ENCODE results near the gene PRIMPOL.

Gene PRIMPOL

GRCh38 chr4:184666670-184667069 is 17.1 kb downstream of the PRIMPOL start:
- DNase-seq (ENCODE audit: low read depth) = no peak

GRCh38 chr4:184668096-184668495 is 18.6 kb downstream of the PRIMPOL start:
- DNase-seq (ENCODE audit: low read depth) = no peak

GRCh38 chr4:184668511-184669114 is 19.1 kb downstream of the PRIMPOL start:
- no peak for DNase-seq (ENCODE audit: low read depth)

- no peak for DNase-seq (ENCODE audit: low read depth)
Measured at GRCh38 chr4:184669251-184669650, 19.7 kb downstream of the PRIMPOL start.

- no peak for DNase-seq (ENCODE audit: low read depth)
Measured at GRCh38 chr4:184671101-184671500, 21.6 kb downstream of the PRIMPOL start.

- no peak for DNase-seq (ENCODE audit: low read depth)
Measured at GRCh38 chr4:184672741-184673140, 23.2 kb downstream of the PRIMPOL start.

GRCh38 chr4:184674011-184674410 is 24.5 kb downstream of the PRIMPOL start:
- DNase-seq (ENCODE audit: low read depth) = no peak

GRCh38 chr4:184675018-184675417 is 25.5 kb downstream of the PRIMPOL start:
- no peak for DNase-seq (ENCODE audit: low read depth)

- no peak for DNase-seq (ENCODE audit: low read depth)
Measured at GRCh38 chr4:184675821-184676492, 26.4 kb downstream of the PRIMPOL start.

GRCh38 chr4:184680698-184681097 is 31.2 kb downstream of the PRIMPOL start:
- no peak for DNase-seq (ENCODE audit: low read depth)

GRCh38 chr4:184681916-184682315 is 32.4 kb downstream of the PRIMPOL start:
- DNase-seq (ENCODE audit: low read depth) = no peak

- DNase-seq (ENCODE audit: low read depth) = no peak
Measured at GRCh38 chr4:184684491-184685189, 35.1 kb downstream of the PRIMPOL start.

GRCh38 chr4:184688005-184688404 is 38.5 kb downstream of the PRIMPOL start:
- DNase-seq (ENCODE audit: low read depth) = no peak

- no peak for DNase-seq (ENCODE audit: low read depth)
Measured at GRCh38 chr4:184688447-184688846, 38.9 kb downstream of the PRIMPOL start.

GRCh38 chr4:184689681-184690080 is 40.1 kb downstream of the PRIMPOL start:
- no peak for DNase-seq (ENCODE audit: low read depth)

- no peak for DNase-seq (ENCODE audit: low read depth)
Measured at GRCh38 chr4:184693056-184693455, 43.5 kb downstream of the PRIMPOL start.

- DNase-seq (ENCODE audit: low read depth) = no peak
Measured at GRCh38 chr4:184694412-184694956, 44.9 kb downstream of the PRIMPOL start.

GRCh38 chr4:184695178-184695896 is 45.8 kb downstream of the PRIMPOL start:
- DNase-seq (ENCODE audit: low read depth) = no peak

- no peak for DNase-seq (ENCODE audit: low read depth)
Measured at GRCh38 chr4:184697956-184698355, 48.4 kb downstream of the PRIMPOL start.

- no peak for DNase-seq (ENCODE audit: low read depth)
Measured at GRCh38 chr4:184699941-184700340, 50.4 kb downstream of the PRIMPOL start.

- DNase-seq (ENCODE audit: low read depth) = no peak
Measured at GRCh38 chr4:184702114-184702513, 52.6 kb downstream of the PRIMPOL start.

- no peak for DNase-seq (ENCODE audit: low read depth)
Measured at GRCh38 chr4:184705692-184706091, 56.2 kb downstream of the PRIMPOL start.
